GM10847 (cell line): ENCODE data around the gene CRAMP1.

Experiments used
- POLR2A ChIP-seq: IDR thresholded peaks from 2 replicates; pipeline ENCODE4 v1.6.1; 2011; ENCODE audit not compliant: insufficient read length; ENCODE audit errors: extremely low read depth

The CRAMP1 gene

GRCh38 chr16:1590930-1591705 lies 21.0 kb upstream of the CRAMP1 start:
- TF ChIP-seq POLR2A: no peak

- no peak for TF ChIP-seq POLR2A
Measured at GRCh38 chr16:1592446-1592845, 19.7 kb upstream of the CRAMP1 start.

GRCh38 chr16:1596516-1596915 lies 15.6 kb upstream of the CRAMP1 start:
- TF ChIP-seq POLR2A: no peak

- TF ChIP-seq POLR2A: no peak
Measured at GRCh38 chr16:1597154-1597553, 15.0 kb upstream of the CRAMP1 start.

GRCh38 chr16:1601031-1601430 lies 11.1 kb upstream of the CRAMP1 start:
- TF ChIP-seq POLR2A: no peak

- TF ChIP-seq POLR2A: no peak
Measured at GRCh38 chr16:1601489-1601888, 10.7 kb upstream of the CRAMP1 start.

GRCh38 chr16:1602285-1602684 lies 9.9 kb upstream of the CRAMP1 start:
- no peak for TF ChIP-seq POLR2A

GRCh38 chr16:1606774-1607173 lies 5.4 kb upstream of the CRAMP1 start:
- TF ChIP-seq POLR2A: no peak

- TF ChIP-seq POLR2A: no peak
Measured at GRCh38 chr16:1607971-1608370, 4.2 kb upstream of the CRAMP1 start.

- no peak for TF ChIP-seq POLR2A
Measured at GRCh38 chr16:1610071-1610898, 1.9 kb upstream of the CRAMP1 start.

GRCh38 chr16:1610899-1611632 lies 1.1 kb upstream of the CRAMP1 start:
- no peak for TF ChIP-seq POLR2A

- TF ChIP-seq POLR2A: no peak
Measured at GRCh38 chr16:1613211-1613622, 1.1 kb downstream of the CRAMP1 start.

GRCh38 chr16:1613728-1614455 lies 1.7 kb downstream of the CRAMP1 start:
- TF ChIP-seq POLR2A: no peak

- no peak for TF ChIP-seq POLR2A
Measured at GRCh38 chr16:1614456-1615102, 2.4 kb downstream of the CRAMP1 start.
